ENCODE data around the gene C8G.

The C8G gene

DNA sequence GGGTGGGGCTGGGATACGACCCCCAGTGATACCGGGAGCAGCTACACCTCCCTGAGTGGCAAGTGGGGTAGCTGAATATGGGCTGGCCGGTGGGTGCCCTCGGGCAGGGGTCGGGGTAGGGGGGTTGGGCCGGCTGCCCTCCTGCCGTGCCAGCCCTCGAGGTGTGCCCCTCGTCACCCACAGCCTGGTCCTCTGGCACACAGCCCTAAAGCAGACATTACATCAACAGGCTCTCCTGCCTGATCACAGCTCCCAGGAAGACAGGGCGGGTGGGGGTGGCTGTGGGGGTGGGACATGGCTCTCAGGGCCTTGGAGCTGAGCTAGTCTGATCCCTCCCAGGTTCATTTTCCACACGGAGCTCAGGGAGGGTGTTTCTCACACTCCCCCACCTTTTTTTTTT is 23.7 kb upstream of the C8G start:
- no peak for DNase-seq

DNA sequence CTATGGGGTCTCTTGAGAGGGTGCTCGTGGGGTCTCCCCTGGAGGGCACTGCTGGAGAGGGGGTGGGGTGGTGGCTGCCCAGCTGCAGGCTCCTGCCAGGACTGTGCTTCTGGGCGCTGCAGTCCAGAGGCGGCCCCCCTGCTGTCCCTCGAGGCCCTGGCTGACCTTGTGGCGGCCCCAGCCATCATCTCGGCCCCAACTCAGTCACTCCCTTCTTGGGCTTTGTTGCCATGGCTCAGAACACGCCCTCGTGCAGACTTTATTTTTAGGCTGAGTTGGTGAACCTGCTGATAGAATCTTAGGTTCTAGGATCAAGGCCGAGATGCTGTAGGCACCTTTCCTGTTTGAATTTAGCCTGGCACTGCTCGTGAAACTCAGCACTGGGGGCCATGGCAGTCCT is 23.3 kb upstream of the C8G start:
- DNase-seq: no peak

- no peak for DNase-seq
Measured at GRCh38 chr9:136922540-136922939, 22.5 kb upstream of the C8G start.

- no peak for DNase-seq
Measured at GRCh38 chr9:136923881-136924280, 21.2 kb upstream of the C8G start.

GRCh38 chr9:136925414-136926153 is 19.5 kb upstream of the C8G start:
- DNase-seq: no peak

GRCh38 chr9:136926154-136926704 is 18.8 kb upstream of the C8G start:
- DNase-seq: no peak

DNA sequence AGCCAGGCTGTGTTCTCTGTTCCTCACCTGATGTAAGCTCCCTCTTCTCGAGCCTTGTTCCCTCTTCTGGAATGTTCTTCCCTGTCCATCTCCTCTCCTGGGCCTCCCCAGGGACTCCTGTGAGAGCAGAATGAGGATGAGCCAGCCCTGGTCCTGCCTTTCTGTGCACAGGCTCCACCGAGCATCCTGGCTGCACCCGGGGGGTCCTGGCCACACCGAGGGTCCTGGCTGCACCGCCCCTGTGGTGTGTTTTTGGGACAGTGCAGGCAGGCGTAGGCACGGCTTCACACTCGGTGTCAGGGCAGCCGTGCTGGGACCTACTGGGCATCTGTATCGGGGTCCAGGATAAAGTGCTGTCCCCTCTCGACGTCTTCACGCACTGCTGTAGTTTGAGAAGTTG is 18.3 kb upstream of the C8G start:
- no peak for DNase-seq

GRCh38 chr9:136927343-136928271 is 17.4 kb upstream of the C8G start:
- DNase-seq: no peak

DNA sequence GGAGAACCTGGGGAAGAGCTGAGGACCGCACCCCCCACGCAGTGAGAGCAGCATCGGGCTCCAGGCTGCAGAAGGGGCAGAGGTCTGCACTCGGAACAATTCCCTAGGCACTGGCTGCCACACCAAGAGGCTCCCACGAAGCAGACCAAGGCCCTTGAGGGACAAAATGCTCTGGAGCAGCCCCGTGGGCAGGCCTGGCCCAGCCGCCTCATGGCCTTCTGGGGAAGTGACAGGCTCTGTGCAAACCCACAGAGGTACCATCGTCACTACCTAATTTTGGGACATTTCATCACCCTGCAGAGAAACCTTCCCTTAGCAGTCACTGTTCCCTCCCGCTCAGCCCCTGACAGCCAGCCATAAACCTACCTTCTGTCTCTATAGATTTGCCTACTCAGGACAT is 16.5 kb upstream of the C8G start:
- DNase-seq: no peak

GRCh38 chr9:136930014-136930413 is 15.0 kb upstream of the C8G start:
- no peak for DNase-seq

DNA sequence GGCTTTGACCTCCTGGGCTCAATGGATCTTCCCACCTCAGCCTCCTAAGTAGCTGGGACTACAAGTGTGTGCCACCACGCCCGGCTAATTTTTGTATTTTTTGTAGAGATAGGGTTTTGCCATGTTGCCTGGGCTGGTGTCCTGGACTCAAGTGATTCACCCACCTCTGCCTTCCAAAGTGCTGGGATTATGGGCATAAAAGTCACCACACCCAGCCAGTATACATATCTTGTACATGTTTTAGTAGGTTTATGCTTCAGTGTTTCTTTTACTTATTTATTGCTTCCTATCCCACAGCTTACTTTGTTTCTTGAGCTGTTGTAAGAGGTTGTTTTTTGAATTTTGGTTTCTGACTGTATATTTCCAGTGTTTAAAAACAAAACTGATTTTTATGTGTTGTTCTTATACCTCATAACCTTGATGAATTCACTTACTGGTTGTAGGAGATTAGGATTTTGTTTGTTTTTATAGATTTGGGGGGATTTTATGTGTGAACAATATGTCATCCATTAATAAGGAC is 13.4 kb upstream of the C8G start:
- no peak for DNase-seq

DNA sequence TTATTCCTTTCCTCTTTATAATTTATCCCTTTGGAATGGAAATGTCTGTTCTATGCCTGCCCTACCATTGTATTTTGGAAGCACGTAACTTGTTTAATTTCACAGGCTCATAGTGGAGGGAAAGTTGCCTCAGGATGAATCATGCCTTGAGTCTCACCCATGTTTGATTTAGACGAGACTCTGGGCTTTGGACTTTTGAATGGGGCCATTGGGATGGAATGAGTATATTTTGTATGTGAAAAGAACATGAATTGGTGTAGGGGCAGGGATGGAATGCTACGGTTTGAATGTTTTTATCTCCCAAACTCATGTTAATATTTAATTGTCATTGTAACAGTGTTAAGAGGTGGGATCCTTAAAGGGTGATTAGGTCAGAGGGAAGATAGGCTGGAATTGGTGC is 10.8 kb upstream of the C8G start:
- DNase-seq: no peak

- no peak for DNase-seq
Measured at GRCh38 chr9:136935651-136936050, 9.4 kb upstream of the C8G start.

DNA sequence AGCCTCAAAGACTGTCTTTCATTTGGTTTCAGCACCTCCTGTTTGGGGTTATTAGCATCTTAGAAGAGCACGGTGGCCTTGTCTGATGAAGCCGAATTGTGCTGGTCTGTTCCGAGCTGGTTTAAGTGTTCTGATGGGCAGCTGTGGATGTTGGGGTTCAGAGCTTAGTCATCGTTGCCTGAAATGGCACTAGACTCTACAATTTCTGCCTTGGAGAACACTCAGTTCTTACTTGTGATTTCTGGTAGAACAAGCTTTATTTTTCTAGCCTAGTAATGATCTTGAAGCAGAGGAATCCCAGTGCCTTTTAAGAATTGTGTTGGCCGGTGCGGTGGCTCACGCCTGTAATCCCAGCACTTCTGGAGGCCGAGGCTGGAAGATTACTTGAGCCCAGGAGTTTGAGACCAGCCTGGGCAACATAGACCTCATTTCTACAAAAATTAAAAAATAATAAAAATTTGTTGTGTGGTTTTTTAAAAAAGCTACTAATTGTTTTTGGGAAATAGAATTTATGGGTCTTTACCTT is 8.3 kb upstream of the C8G start:
- no peak for DNase-seq

DNA sequence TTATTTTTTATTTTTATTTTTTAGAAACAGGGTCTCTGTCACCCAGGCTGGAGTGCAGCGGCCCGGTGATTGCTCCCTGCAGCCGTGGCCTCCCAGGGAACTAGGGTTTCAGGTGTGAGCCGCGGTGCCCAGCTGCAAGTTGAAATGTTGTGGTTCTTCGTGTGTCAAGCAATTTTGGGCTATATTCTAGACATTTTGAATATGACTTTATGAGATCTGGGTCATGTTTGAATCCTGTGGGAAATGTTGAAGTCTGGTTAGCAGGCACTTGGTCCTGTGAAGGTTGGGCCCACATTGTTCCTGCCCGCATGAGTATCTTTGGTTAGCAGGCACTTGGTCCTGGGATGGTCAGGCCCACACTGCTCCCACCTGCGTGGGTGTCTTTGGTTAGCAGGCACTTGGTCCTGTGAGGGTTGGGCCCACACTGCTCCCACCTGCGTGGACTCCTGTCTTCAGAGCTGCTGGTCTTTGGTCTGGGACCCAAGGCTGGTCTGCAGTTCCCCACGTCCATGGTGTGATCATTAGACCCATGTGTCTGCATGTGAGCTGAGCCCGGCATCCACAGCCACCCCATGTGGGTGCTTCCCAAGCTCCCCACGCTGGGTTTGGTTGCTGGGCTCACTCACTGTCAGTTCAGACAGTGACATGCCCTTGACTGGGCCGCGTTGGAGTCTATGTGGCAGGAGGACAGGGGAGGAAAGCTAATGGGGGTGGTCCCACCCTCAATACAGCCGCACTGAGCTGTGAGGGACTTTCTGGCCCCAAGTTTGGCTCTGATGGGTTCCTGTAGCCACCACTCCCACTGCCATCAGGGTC is 7.6 kb upstream of the C8G start:
- no peak for DNase-seq

GRCh38 chr9:136939431-136939995 is 5.5 kb upstream of the C8G start:
- DNase-seq: no peak

DNA sequence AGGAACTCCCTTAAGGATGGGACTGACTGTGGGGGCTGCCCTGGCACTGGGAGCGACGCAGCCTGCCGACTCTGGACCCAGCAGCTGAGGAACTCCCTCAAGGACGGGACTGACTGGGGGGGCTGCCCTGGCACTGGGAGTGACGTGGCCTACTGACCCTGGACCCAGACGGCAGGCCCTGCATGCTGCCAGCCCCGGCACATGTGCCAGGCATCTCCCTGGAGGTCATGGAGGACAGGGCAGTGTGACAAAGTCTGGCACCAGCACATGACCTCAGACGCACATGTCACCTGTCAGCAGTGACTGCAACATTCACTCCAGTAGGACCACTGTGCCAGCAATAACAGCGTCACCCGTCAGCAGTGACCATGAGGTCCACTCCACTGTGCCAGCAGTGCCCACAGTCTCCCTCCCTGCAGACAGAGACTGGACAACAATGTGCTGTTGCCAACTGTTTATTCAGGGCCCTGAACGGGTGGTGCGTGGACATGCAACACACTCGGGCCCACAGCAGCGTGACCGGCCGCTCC is 5.0 kb upstream of the C8G start:
- DNase-seq: no peak

DNA sequence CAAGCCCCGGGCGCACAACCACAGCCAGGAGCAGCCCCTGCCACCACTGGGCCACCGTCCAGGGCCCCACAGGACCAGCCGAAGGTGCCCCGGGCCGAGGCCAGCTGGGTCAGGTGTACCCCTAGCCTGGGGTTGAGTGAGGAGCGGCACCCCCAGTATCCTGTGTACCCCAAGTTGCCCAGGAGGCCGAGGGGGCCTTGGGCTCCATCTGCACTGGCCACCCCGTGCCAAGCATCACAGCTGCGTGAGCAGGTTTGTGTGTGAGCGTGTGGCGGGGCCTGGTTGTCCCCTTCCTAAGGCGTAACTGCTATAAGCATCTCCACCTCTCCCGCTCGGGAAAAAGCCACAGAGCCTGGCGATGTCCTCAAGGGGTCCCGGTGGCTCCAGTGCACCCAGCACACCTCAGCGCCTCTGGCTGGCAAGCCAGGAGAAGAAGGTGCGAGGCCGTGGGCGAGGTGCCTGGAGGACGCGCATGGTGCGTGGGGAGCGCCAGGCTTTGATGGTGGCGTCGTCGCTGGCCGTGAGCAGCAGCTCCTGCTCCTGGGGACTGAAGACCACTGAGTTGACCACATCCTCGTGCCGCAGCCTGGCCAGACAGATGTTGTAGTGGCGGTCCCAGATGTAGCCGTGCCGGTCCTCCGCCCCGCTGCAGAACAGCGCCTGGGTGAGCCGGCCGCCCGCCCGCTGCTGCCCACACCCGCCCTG is 4.4 kb upstream of the C8G start:
- DNase-seq: no peak

- DNase-seq: no peak
Measured at GRCh38 chr9:136941231-136942111, 3.6 kb upstream of the C8G start.

All from activated CD8-positive, alpha-beta memory T cell treated with anti-CD3 and anti-CD28 coated beads, Interleukin-2, amount 50 U/mL, for 4 hours (primary cell).